ENCODE results near the gene KEL.

The KEL gene

GRCh38 chr7:142892951-142893350 lies 69.2 kb downstream of the KEL start:
- no peak overlapping the region for H3K27ac ChIP-seq
- TF ChIP-seq ZFX (IDR thresholded peaks at IDR 0.05; ENCODE audit: borderline replicate concordance), result no peak
- TF ChIP-seq CTCF (IDR thresholded peaks at IDR 0.05), result no peak

GRCh38 chr7:142891490-142892082 lies 70.6 kb downstream of the KEL start:
- H3K27ac ChIP-seq, result no peak overlapping the region
- no peak for TF ChIP-seq ZFX (IDR thresholded peaks at IDR 0.05; ENCODE audit: borderline replicate concordance)
- TF ChIP-seq CTCF (IDR thresholded peaks at IDR 0.05), result no peak

Data from 22Rv1 (cell line).